Panc1 (cell line): ENCODE data around the gene HOXA7.

ENCODE experiments used
- POLR2AphosphoS5 ChIP-seq: IDR thresholded peaks from 2 replicates; pipeline ENCODE4 v1.6.1; 2012; ENCODE audit warnings: mild to moderate bottlenecking, low read depth, low read length, moderate library complexity
- TF ChIP-seq, protein P1 (sequence below): fragments of 450-650 bp; IDR thresholded peaks from 2 replicates; pipeline ENCODE4 v1.5.1; 2017; ENCODE audit warnings: mild to moderate bottlenecking

DNA sequence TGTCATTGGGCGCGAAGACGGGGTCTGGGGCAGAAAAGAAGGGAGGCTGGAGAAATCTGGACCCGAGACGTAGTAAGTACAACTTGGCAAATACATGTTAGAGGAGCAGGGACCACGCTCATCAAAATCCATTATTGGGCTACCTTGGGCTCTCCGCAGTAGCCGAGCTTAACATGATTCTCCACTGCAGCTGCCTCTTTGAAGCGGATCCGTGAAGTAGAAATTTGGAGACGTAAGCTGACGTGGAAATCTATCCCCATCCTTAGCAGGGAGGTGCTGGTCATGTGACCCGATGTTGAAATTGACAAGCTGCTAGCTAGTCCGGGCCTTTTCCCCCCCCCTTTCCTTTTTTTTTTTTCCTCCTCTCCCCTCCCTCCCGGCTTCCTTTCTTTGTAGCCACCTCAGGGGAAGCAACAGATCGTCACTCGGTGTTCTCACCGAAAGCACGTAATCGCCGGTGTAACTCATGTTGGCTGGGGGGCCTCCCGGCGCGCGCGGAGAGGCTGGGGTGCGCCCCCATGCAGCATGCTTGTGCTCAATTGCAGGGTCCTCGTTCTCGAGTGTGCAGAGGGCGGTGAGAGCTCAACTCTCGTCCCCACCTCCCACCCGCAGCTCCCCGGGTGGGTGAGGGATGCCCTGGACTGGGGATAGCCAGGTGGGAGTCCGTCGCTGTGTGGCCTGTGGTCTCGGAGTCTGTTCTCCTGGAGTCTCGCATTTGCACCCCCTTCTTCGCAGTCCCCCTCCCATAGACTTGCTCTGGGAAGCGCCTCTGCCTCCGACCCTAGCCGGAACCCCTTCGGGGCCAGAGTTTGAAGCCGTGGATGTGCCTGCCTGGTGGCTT is 28.8 kb upstream of the HOXA7 start, which contains the start of gene HOXA11:
- TF ChIP-seq POLR2AphosphoS5 = no peak
- TF ChIP-seq, protein P1, sequence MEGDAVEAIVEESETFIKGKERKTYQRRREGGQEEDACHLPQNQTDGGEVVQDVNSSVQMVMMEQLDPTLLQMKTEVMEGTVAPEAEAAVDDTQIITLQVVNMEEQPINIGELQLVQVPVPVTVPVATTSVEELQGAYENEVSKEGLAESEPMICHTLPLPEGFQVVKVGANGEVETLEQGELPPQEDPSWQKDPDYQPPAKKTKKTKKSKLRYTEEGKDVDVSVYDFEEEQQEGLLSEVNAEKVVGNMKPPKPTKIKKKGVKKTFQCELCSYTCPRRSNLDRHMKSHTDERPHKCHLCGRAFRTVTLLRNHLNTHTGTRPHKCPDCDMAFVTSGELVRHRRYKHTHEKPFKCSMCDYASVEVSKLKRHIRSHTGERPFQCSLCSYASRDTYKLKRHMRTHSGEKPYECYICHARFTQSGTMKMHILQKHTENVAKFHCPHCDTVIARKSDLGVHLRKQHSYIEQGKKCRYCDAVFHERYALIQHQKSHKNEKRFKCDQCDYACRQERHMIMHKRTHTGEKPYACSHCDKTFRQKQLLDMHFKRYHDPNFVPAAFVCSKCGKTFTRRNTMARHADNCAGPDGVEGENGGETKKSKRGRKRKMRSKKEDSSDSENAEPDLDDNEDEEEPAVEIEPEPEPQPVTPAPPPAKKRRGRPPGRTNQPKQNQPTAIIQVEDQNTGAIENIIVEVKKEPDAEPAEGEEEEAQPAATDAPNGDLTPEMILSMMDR = no peak
